SU-DHL-6 (cell line): ENCODE measurements around the gene SERPINB6.

Experiments
- CTCF ChIP-seq: fragments of 200-600 bp; sonication (generic); IDR thresholded peaks from one replicate; pipeline ENCODE4 v1.5.1; 2017; ENCODE audit warnings: antibody characterized with exemption, mild to moderate bottlenecking, low read length, moderate library complexity; ENCODE audit not compliant: insufficient read depth, poor library complexity, severe bottlenecking
- EZH2phosphoT487 ChIP-seq: fragments of 200-600 bp; sonication (generic), shearing (Covaris generic); conservative IDR thresholded peaks from 2 replicates; pipeline ENCODE4 v1.6.1; 2018; ENCODE audit warnings: mild to moderate bottlenecking, antibody characterized with exemption, low read length, moderate library complexity, mixed read lengths

GRCh38 chr6:2979819-2980464, 8.6 kb upstream of the SERPINB6 start:
- TF ChIP-seq CTCF (no peak), EZH2phosphoT487 (no peak)
